Measurements from ENCODE around the gene MICAL1.

DNA sequence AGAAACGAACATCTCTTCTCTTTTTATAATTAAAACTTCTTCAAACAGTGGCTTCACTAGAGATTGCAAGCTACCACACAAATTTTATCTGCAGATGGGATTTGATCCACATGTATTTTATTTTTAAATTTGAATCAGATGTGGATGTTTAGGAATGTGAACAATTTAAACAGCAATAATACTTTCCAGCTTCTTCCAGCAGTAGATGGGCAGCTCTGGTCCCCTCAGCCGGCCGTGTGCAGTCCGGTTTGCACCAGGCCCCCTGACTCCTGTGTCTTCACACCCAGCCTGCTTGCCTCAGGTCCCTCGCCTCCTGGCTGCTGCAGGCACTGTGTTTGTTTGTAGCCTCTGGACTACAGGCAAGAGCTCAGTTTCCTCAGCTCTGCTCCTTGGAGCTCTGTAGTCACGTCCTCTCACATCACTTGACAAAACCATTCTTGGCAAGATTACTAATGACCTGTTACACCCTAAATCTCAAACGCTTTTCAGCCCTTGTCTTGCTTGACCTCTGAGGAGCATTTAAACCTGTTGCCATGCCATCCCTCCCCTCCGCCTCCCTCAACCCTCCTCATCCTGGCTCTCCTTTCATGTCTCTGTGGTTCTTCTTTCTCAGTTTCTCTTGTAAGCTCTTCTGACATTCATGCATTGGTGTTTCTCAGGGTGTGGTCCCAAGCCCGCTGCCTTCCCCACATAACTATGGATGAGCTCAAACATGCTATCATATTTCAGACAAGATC, 40.6 kb upstream of the MICAL1 start:
- TF ChIP-seq, protein P1, sequence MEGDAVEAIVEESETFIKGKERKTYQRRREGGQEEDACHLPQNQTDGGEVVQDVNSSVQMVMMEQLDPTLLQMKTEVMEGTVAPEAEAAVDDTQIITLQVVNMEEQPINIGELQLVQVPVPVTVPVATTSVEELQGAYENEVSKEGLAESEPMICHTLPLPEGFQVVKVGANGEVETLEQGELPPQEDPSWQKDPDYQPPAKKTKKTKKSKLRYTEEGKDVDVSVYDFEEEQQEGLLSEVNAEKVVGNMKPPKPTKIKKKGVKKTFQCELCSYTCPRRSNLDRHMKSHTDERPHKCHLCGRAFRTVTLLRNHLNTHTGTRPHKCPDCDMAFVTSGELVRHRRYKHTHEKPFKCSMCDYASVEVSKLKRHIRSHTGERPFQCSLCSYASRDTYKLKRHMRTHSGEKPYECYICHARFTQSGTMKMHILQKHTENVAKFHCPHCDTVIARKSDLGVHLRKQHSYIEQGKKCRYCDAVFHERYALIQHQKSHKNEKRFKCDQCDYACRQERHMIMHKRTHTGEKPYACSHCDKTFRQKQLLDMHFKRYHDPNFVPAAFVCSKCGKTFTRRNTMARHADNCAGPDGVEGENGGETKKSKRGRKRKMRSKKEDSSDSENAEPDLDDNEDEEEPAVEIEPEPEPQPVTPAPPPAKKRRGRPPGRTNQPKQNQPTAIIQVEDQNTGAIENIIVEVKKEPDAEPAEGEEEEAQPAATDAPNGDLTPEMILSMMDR (IDR thresholded peaks at IDR 0.05), result no peak
- no peak for TF ChIP-seq EZH2 (IDR thresholded peaks at IDR 0.05; ENCODE audit: borderline replicate concordance, insufficient read depth, low read depth, low read length, poor library complexity, severe bottlenecking)

Measured in B cell (primary cell).